Neuron (in vitro differentiated cells): ENCODE results near the gene LDLRAP1.
"Not testable (repeated sequence)": the region's sequence is repeated elsewhere in the genome, so short reads cannot be mapped to it uniquely, and the experiment has no call there.

ENCODE experiments used
- H2AFZ ChIP-seq: one replicate; pipeline ENCODE4 v1.6.1; 2013; ENCODE audit warnings: low read depth, mild to moderate bottlenecking, inconsistent platforms, low read length, moderate library complexity
- H3K27me3 ChIP-seq: one replicate; pipeline ENCODE4 v1.6.1; 2013; ENCODE audit warnings: low read length; ENCODE audit not compliant: insufficient read depth
- H3K36me3 ChIP-seq: one replicate; pipeline ENCODE4 v1.6.1; 2013; ENCODE audit warnings: low read length; ENCODE audit not compliant: insufficient read depth
- H3K4me1 ChIP-seq: one replicate; pipeline ENCODE4 v1.6.1; 2013; ENCODE audit warnings: low read length; ENCODE audit not compliant: insufficient read depth
- H3K4me3 ChIP-seq: 2 replicates; pipeline ENCODE4 v1.5.1; 2013; ENCODE audit warnings: mild to moderate bottlenecking, low read length, moderate library complexity
- H3K9me3 ChIP-seq: one replicate; pipeline ENCODE4 v1.6.1; 2013; ENCODE audit warnings: low read length

Gene LDLRAP1

GRCh38 chr1:25543425-25544242 lies at the start of gene LDLRAP1:
Gene LDLRAP1 (plus strand): TSS chr1:25543606. CDS start chr1:25543699, 93 bp downstream.
- Histone ChIP-seq H3K4me1 (peaks cover 13% of the 10 kb centered on the region), H3K4me3 (peak within 1 kb of the TSS; percentile 68), H3K27me3 (peaks cover 2% of the 10 kb centered on the region), H2AFZ (peak within 1 kb of the TSS; percentile 82), H3K9me3 (no peaks in the 10 kb centered on the region), H3K36me3 (no peaks in the 10 kb centered on the region)

- no peak overlapping the region for H2AFZ ChIP-seq
- H3K9me3 ChIP-seq = no peaks in the 10 kb centered on the region
- no peak overlapping the region for H3K4me3 ChIP-seq
- H3K4me1 ChIP-seq = no peaks in the 10 kb centered on the region
- H3K27me3 ChIP-seq = no peaks in the 10 kb centered on the region
- H3K36me3 ChIP-seq = peaks cover 62% of the 10 kb centered on the region
Measured at GRCh38 chr1:25494952-25495351, 48.5 kb upstream of the LDLRAP1 start.

- Histone ChIP-seq H3K4me3 (no peak overlapping the region), H3K36me3 (peaks cover 41% of the 10 kb centered on the region), H3K9me3 (no peaks in the 10 kb centered on the region), H3K4me1 (no peaks in the 10 kb centered on the region), H3K27me3 (no peaks in the 10 kb centered on the region), H2AFZ (no peak overlapping the region)
Measured at GRCh38 chr1:25500694-25501093, 42.7 kb upstream of the LDLRAP1 start.

GRCh38 chr1:25501235-25502058 lies 42.0 kb upstream of the LDLRAP1 start:
- H3K9me3 ChIP-seq = no peaks in the 10 kb centered on the region
- no peak overlapping the region for H2AFZ ChIP-seq
- H3K4me1 ChIP-seq = peaks cover 3% of the 10 kb centered on the region
- H3K36me3 ChIP-seq = peaks cover 39% of the 10 kb centered on the region
- no peak overlapping the region for H3K4me3 ChIP-seq
- no peaks in the 10 kb centered on the region for H3K27me3 ChIP-seq

- Histone ChIP-seq H3K4me3 (no peak overlapping the region), H3K36me3 (peaks cover 26% of the 10 kb centered on the region), H3K9me3 (no peaks in the 10 kb centered on the region), H2AFZ (no peak overlapping the region), H3K4me1 (peaks cover 3% of the 10 kb centered on the region), H3K27me3 (no peaks in the 10 kb centered on the region)
Measured at GRCh38 chr1:25502957-25503356, 40.4 kb upstream of the LDLRAP1 start.

- no peak overlapping the region for H3K4me3 ChIP-seq
Measured at GRCh38 chr1:25503551-25504426, 39.6 kb upstream of the LDLRAP1 start.

GRCh38 chr1:25504706-25505595 lies 38.5 kb upstream of the LDLRAP1 start:
- H3K9me3 ChIP-seq = no peaks in the 10 kb centered on the region

More at GRCh38 chr1:25503551-25504426, 39.6 kb upstream of the LDLRAP1 start:
- no peaks in the 10 kb centered on the region for H3K9me3 ChIP-seq
- no peak overlapping the region for H2AFZ ChIP-seq
- no peaks in the 10 kb centered on the region for H3K27me3 ChIP-seq
- peaks cover 3% of the 10 kb centered on the region for H3K4me1 ChIP-seq
- H3K36me3 ChIP-seq = peaks cover 19% of the 10 kb centered on the region

GRCh38 chr1:25505656-25506385 lies 37.6 kb upstream of the LDLRAP1 start:
- H3K36me3 ChIP-seq = peaks cover 11% of the 10 kb centered on the region
- H3K4me3 ChIP-seq = no peak overlapping the region
- H3K4me1 ChIP-seq = peaks cover 3% of the 10 kb centered on the region
- H3K9me3 ChIP-seq = no peaks in the 10 kb centered on the region
- no peaks in the 10 kb centered on the region for H3K27me3 ChIP-seq
- no peak overlapping the region for H2AFZ ChIP-seq

More at GRCh38 chr1:25504706-25505595, 38.5 kb upstream of the LDLRAP1 start:
- Histone ChIP-seq H2AFZ (no peak overlapping the region), H3K36me3 (peaks cover 15% of the 10 kb centered on the region), H3K4me3 (no peak overlapping the region), H3K27me3 (no peaks in the 10 kb centered on the region), H3K4me1 (peaks cover 3% of the 10 kb centered on the region)

GRCh38 chr1:25506566-25507463 lies 36.6 kb upstream of the LDLRAP1 start:
- not testable (repeated sequence) for H3K9me3 ChIP-seq, H3K36me3 ChIP-seq, H3K4me1 ChIP-seq, H2AFZ ChIP-seq, H3K27me3 ChIP-seq, H3K4me3 ChIP-seq

- no peaks in the 10 kb centered on the region for H3K4me1 ChIP-seq
- H3K9me3 ChIP-seq = peaks cover 2% of the 10 kb centered on the region
- H3K4me3 ChIP-seq = no peak overlapping the region
- H3K27me3 ChIP-seq = no peaks in the 10 kb centered on the region
- no peaks in the 10 kb centered on the region for H3K36me3 ChIP-seq
- no peak overlapping the region for H2AFZ ChIP-seq
Measured at GRCh38 chr1:25513666-25514065, 29.7 kb upstream of the LDLRAP1 start.

- Histone ChIP-seq H3K27me3 (no peaks in the 10 kb centered on the region), H3K4me1 (no peaks in the 10 kb centered on the region), H3K36me3 (no peaks in the 10 kb centered on the region), H3K4me3 (no peak overlapping the region), H3K9me3 (peaks cover 2% of the 10 kb centered on the region), H2AFZ (no peak overlapping the region)
Measured at GRCh38 chr1:25515033-25515432, 28.4 kb upstream of the LDLRAP1 start.
